HG03439 (cell line): ENCODE data around the gene ABCC2.
"Not testable (repeated sequence)": the region's sequence is repeated elsewhere in the genome, so short reads cannot be mapped to it uniquely, and the experiment has no call there.

Experiments used
- ATAC-seq: cut with Tn5 transposase; IDR thresholded peaks from one replicate; pipeline ENCODE4 v1.9.1; 2021; ENCODE audit warnings: mild to moderate bottlenecking, moderate library complexity; ENCODE audit not compliant: unreplicated experiment

Gene ABCC2

GRCh38 chr10:99888622-99889021 lies 106.2 kb downstream of the ABCC2 start:
- no peak for ATAC-seq

- no peak for ATAC-seq
Observed at GRCh38 chr10:99894613-99895012, 112.2 kb downstream of the ABCC2 start.

- ATAC-seq = not testable (repeated sequence)
Observed at GRCh38 chr10:99895066-99895465, 112.6 kb downstream of the ABCC2 start.

- no peak for ATAC-seq
Observed at GRCh38 chr10:99895867-99896266, 113.4 kb downstream of the ABCC2 start.
